ENCODE results near the gene GMCL2.

Gene GMCL2

DNA sequence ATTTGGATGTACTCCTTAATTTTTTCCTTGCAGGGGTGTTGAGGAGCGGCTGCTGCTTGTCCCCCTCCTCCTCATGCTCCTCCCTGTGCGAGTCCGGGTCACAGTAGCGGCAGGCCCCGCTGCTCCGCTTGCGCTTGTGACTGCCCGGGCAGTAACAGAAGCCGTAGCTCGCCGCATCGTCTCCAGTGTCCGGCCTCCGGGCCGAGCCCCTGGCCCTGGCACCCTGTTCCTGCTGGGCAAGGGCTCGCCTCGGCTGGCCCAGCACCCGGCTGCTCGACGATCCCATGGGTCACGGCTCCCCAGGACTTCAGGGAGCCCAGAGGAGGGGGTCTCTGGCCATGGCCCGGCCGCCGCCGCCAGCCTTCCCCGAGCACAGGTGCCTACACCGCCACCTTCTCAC lies at the start of gene GMCL2:
Gene GMCL2 (minus strand): TSS at position 358 of the 400 bp plus-strand sequence. CDS start 72 bp downstream, at position 286.
- ChIA-PET POLR2A (interaction anchor here (2.7 kb wide), 1 partner anchor 17 kb away, joined by 18 read pairs; the partner anchor contains the start of gene HNRNPAB), CTCF (interaction anchor here (1.1 to 1.3 kb wide), 2 partner anchors 10 to 111 kb away, joined by 3 read pairs; no protein-coding TSS in a partner anchor)
- no peak within 1 kb of the TSS for H3K4me3 ChIP-seq (ENCODE audit: low read depth, low read length)
- H3K27ac ChIP-seq (ENCODE audit: extremely low read depth, low read depth, low read length), result no peak within 1 kb of the TSS
- no peaks in the 10 kb centered on the region for H3K36me3 ChIP-seq (ENCODE audit: control insufficient read depth in 2 of 2, insufficient read depth in 1 of 2, low read length in 2 of 2)
- TF ChIP-seq ZNF324 (tag by site-specific recombination; IDR thresholded peaks at IDR 0.05) (no peak), ZNF501 (tag by site-specific recombination; IDR thresholded peaks at IDR 0.05) (no peak)
- TF ChIP-seq, protein P1, sequence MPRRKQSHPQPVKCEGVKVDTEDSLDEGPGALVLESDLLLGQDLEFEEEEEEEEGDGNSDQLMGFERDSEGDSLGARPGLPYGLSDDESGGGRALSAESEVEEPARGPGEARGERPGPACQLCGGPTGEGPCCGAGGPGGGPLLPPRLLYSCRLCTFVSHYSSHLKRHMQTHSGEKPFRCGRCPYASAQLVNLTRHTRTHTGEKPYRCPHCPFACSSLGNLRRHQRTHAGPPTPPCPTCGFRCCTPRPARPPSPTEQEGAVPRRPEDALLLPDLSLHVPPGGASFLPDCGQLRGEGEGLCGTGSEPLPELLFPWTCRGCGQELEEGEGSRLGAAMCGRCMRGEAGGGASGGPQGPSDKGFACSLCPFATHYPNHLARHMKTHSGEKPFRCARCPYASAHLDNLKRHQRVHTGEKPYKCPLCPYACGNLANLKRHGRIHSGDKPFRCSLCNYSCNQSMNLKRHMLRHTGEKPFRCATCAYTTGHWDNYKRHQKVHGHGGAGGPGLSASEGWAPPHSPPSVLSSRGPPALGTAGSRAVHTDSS (tag by site-specific recombination; IDR thresholded peaks at IDR 0.05), result no peak
- H3K4me1 ChIP-seq (ENCODE audit: control insufficient read depth, insufficient read depth, low read length), result no peaks in the 10 kb centered on the region
- no peaks in the 10 kb centered on the region for H3K9me3 ChIP-seq (ENCODE audit: control insufficient read depth, insufficient read depth, low read depth, low read length)

- TF ChIP-seq, protein P2, sequence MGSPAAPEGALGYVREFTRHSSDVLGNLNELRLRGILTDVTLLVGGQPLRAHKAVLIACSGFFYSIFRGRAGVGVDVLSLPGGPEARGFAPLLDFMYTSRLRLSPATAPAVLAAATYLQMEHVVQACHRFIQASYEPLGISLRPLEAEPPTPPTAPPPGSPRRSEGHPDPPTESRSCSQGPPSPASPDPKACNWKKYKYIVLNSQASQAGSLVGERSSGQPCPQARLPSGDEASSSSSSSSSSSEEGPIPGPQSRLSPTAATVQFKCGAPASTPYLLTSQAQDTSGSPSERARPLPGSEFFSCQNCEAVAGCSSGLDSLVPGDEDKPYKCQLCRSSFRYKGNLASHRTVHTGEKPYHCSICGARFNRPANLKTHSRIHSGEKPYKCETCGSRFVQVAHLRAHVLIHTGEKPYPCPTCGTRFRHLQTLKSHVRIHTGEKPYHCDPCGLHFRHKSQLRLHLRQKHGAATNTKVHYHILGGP (tag by site-specific recombination; IDR thresholded peaks at IDR 0.05), result no peak
- TF ChIP-seq PATZ1 (tag by site-specific recombination; IDR thresholded peaks at IDR 0.05) (peak; percentile 18; the same call in 1 of the 2 replicates), ZNF341 (tag by site-specific recombination; IDR thresholded peaks at IDR 0.05; ENCODE audit: low read depth) (no peak), EGR2 (tag by site-specific recombination; IDR thresholded peaks at IDR 0.05; ENCODE audit: low read depth) (peak; percentile 28; the same call in 1 of the 2 replicates), ZBTB8A (tag by site-specific recombination; IDR thresholded peaks at IDR 0.05) (no peak), ZNF530 (tag by site-specific recombination; IDR thresholded peaks at IDR 0.05; ENCODE audit: low read depth) (no peak), ZNF18 (tag by site-specific recombination; IDR thresholded peaks at IDR 0.05) (no peak), ZNF335 (tag by site-specific recombination; conservative IDR thresholded peaks at IDR 0.05) (peak; percentile 47), ZFHX2 (tag by site-specific recombination; conservative IDR thresholded peaks at IDR 0.05) (peak; percentile 43; the same call in 1 of the 2 replicates), GLIS1 (tag by site-specific recombination; IDR thresholded peaks at IDR 0.05) (peak; percentile 95), ZNF239 (tag by site-specific recombination; IDR thresholded peaks at IDR 0.05) (no peak)
- TF ChIP-seq, protein P3, sequence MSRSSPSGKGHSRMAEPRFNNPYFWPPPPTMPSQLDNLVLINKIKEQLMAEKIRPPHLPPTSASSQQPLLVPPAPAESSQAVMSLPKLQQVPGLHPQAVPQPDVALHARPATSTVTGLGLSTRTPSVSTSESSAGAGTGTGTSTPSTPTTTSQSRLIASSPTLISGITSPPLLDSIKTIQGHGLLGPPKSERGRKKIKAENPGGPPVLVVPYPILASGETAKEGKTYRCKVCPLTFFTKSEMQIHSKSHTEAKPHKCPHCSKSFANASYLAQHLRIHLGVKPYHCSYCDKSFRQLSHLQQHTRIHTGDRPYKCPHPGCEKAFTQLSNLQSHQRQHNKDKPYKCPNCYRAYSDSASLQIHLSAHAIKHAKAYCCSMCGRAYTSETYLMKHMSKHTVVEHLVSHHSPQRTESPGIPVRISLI (tag by site-specific recombination; IDR thresholded peaks at IDR 0.05), result no peak
- ChIA-PET CTCF (interaction anchor here (0.6 to 1.0 kb wide), 3 partner anchors 74 to 603 kb away, joined by 3 to 4 read pairs (median 3); no protein-coding TSS in a partner anchor), POLR2A (no interaction called here)
- Histone ChIP-seq H3K4me3 (ENCODE audit: low read depth, low read length) (no peak overlapping the region), H3K4me1 (ENCODE audit: control insufficient read depth, insufficient read depth, low read length) (no peaks in the 10 kb centered on the region), H3K36me3 (ENCODE audit: control insufficient read depth in 2 of 2, insufficient read depth in 1 of 2, low read length in 2 of 2) (peaks cover 0 to under 1% of the 10 kb centered on the region in 2 experiments; a peak in 1 of 3 replicates), H3K27ac (ENCODE audit: extremely low read depth, low read depth, low read length) (no peak overlapping the region), H3K9me3 (ENCODE audit: control insufficient read depth, insufficient read depth, low read depth, low read length) (no peaks in the 10 kb centered on the region)
Measured at GRCh38 chr5:178236679-178237078, 49.5 kb upstream of the GMCL2 start.
